Naive thymus-derived CD4-positive, alpha-beta T cell (primary cell): ENCODE data around the gene CFD. TPM values are rescaled to one million over a fixed set of nuclear protein-coding genes. Genes with fewer than 3 reads are reported as not detected.

Experiments used
- ATAC-seq: fragments of 150-1000 bp; cut with Tn5 transposase; 2 replicates; pipeline ENCODE4 v1.10.0; 2021; ENCODE audit warnings: mild to moderate bottlenecking, moderate library complexity
- CTCF ChIA-PET: fragments of 350-600 bp; sonication (Branson Sonifier 250); formaldehyde crosslinking; loops from one replicate; lab custom pipeline; 2021; ENCODE audit warnings: antibody characterized with exemption; lab: Charles Lee
- POLR2A ChIA-PET: fragments of 350-600 bp; sonication (Branson Sonifier 250); formaldehyde crosslinking; loops from one replicate; lab custom pipeline; 2021; ENCODE audit warnings: antibody characterized with exemption, inconsistent platforms; lab: Charles Lee
- DNase-seq, 9 donors: peaks; one replicate each; pipeline versions ENCODE4 v3.0.0 to v3.0.0-alpha.2; 2020 to 2022; ENCODE audit warnings: mixed read lengths in 1 of 9
- H3K27ac ChIP-seq: one replicate; pipeline ENCODE4 v1.7.0; 2013; ENCODE audit warnings: mild to moderate bottlenecking, low read depth, low read length, moderate library complexity
- H3K27me3 ChIP-seq, 2 donors: one replicate each; pipeline ENCODE4 v1.7.0; 2013; ENCODE audit warnings: low read length in 2 of 2, mild to moderate bottlenecking in 2 of 2, moderate library complexity in 2 of 2; ENCODE audit not compliant: control insufficient read depth in 2 of 2, insufficient read depth in 2 of 2
- H3K36me3 ChIP-seq, 3 experiments: 1 replicate in 2 of 3; 2 replicates in 1 of 3; pipeline ENCODE4 v1.7.0; 2013; ENCODE audit warnings: low read length in 3 of 3, mild to moderate bottlenecking in 3 of 3, moderate library complexity in 1 of 3; ENCODE audit not compliant: insufficient read depth in 3 of 3, control insufficient read depth in 2 of 3
- H3K4me1 ChIP-seq, 2 donors: one replicate each; pipeline ENCODE4 v1.7.0; 2013; ENCODE audit warnings: low read length in 2 of 2, mild to moderate bottlenecking in 2 of 2, moderate library complexity in 1 of 2; ENCODE audit not compliant: control insufficient read depth in 2 of 2, insufficient read depth in 2 of 2
- H3K4me3 ChIP-seq: 2 replicates; pipeline ENCODE4 v1.7.0; 2013; ENCODE audit warnings: mild to moderate bottlenecking, low read length
- H3K9me3 ChIP-seq, 3 experiments: 1 replicate in 2 of 3; 2 replicates in 1 of 3; pipeline ENCODE4 v1.7.0; 2013; ENCODE audit warnings: low read length in 3 of 3; ENCODE audit not compliant: control insufficient read depth in 2 of 3
- H3K27ac Mint-ChIP-seq, 9 donors: one replicate each; pipeline ENCODE4 v1.8.0; 2020 to 2022; ENCODE audit warnings: mixed read lengths in 9 of 9, mild to moderate bottlenecking in 8 of 9, moderate library complexity in 5 of 9, inconsistent platforms in 2 of 9
- H3K27me3 Mint-ChIP-seq, 5 donors: one replicate each; pipeline ENCODE4 v1.8.0; 2021 to 2022; ENCODE audit warnings: mixed read lengths in 5 of 5, mild to moderate bottlenecking in 1 of 5
- H3K36me3 Mint-ChIP-seq, 5 donors: one replicate each; pipeline ENCODE4 v1.8.0; 2020 to 2022; ENCODE audit warnings: mixed read lengths in 5 of 5, mild to moderate bottlenecking in 3 of 5, inconsistent platforms in 1 of 5
- H3K4me1 Mint-ChIP-seq, 7 donors: one replicate each; pipeline ENCODE4 v1.8.0; 2020 to 2022; ENCODE audit warnings: mixed read lengths in 7 of 7, mild to moderate bottlenecking in 3 of 7, inconsistent platforms in 1 of 7
- H3K4me3 Mint-ChIP-seq, 10 donors: one replicate each; pipeline ENCODE4 v1.8.0; 2020 to 2022; ENCODE audit warnings: mild to moderate bottlenecking in 10 of 10, mixed read lengths in 10 of 10, moderate library complexity in 6 of 10, inconsistent platforms in 2 of 10
- H3K9me3 Mint-ChIP-seq, 11 donors: one replicate each; pipeline ENCODE4 v1.8.0; 2020 to 2022; ENCODE audit warnings: mixed read lengths in 11 of 11, mild to moderate bottlenecking in 4 of 11, inconsistent platforms in 1 of 11, moderate library complexity in 1 of 11
- intact Hi-C, 2 donors: fragments of 100-400 bp; cut with micrococcal nuclease; formaldehyde crosslinking; loops; one replicate each; pipeline ENCODE4 v1.15.1; 2023
- polyA plus RNA-seq, 2 donors: library from polyadenylated mRNA; unstranded; fragments of 300-500 nt; fragmentation: Illumina TruSeq; gene quantifications; one replicate each; pipeline ENCODE4 v1.2.3, GENCODE V29; 2021
- total RNA-seq, 6 experiments: library from RNA in 5 of 6; stranded (reverse) in 5 of 6; gene quantifications; 1 replicate in 5 of 6; 2 replicates in 1 of 6; pipeline ENCODE4 v1.2.3 and lab custom pipeline; 2021 to 2026

The CFD gene
- total and polyA plus RNA-seq, 7 experiments from 2014 or later = 1.3 to 58.0 (median 4.9) TPM

DNA sequence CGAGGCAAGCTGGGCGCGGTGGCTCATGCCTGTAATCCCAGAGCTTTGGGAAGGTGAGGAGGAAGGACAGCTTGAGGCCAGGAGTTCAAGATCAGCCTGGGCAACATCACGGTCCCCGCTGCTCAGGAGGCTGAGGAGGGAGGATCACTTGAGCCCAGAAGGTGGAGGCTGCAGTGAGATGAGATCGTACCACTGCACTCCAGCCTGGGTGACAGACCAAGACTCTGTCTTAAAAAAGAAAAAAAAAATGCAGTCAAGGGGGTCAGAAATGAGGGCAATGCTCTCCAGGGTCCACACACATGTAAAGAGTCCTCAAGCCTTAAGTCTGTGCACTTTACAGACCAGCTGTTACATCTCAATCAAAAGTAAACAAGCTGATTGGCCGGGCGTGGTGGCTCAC, 45.1 kb downstream of the CFD start:
- ChIA-PET POLR2A (interaction anchor here (0.7 to 10.7 kb wide), 3 partner anchors 9 to 131 kb away, joined by 3 to 196 read pairs (median 3); partner anchors contain the start of genes MED16, RNU6-2 and RNU6-9), CTCF (no interaction called here)
- no peak overlapping the region for H3K27ac ChIP-seq
- intact Hi-C loops = loop anchor here in 1 of 2 donors (10.0 kb wide), 1 partner anchor 240 kb away; the partner anchor contains the start of gene RNF126
- H3K36me3 ChIP-seq = peaks cover 0 to 39% (median 5%) of the 10 kb centered on the region in 3 experiments
- no peaks in the 10 kb centered on the region for H3K27me3 ChIP-seq
- no peaks in the 10 kb centered on the region for H3K9me3 ChIP-seq
- peaks cover 0 to 5% (median 0%) of the 10 kb centered on the region in 11 donors for H3K9me3 Mint-ChIP-seq
- H3K27me3 Mint-ChIP-seq = no peaks in the 10 kb centered on the region
- H3K36me3 Mint-ChIP-seq = peaks cover 0 to 8% (median 3%) of the 10 kb centered on the region in 5 donors
- DNase-seq (no peak), ATAC-seq (no peak)
- H3K27ac Mint-ChIP-seq = peak overlapping the region in 8 of 9 donors; percentile 44 to 100 (median 100)
- H3K4me1 ChIP-seq = peaks cover 22 to 41% of the 10 kb centered on the region in 2 donors
- no peak overlapping the region for H3K4me3 ChIP-seq
- H3K4me1 Mint-ChIP-seq = peaks cover 22 to 69% (median 46%) of the 10 kb centered on the region in 7 donors
- H3K4me3 Mint-ChIP-seq = peak overlapping the region in 3 of 10 donors; percentile 6 to 54 (median 29)

DNA sequence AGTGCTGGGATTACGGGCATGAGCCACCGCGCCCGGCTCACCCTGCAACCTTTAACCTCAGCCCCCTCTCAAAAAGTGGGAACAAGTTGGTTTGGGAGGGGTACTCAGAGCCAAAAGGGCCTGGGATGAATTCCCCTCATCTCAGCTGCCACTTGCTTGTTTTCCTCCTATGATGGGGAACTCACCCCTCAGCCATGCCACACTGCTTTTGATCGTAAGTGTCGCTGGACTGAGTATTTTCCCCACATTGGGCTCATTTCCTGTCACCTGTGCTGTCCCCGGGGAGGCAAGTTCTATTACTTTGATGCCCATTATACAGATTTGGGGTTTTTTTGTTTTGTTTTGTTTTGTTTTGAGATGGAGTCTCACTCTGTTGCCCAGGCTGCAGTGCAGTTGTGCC, 47.0 kb downstream of the CFD start:
- Histone ChIP-seq H3K4me1 (peaks cover 33 to 42% of the 10 kb centered on the region in 2 donors), H3K36me3 (peaks cover 0 to 23% (median 0%) of the 10 kb centered on the region in 3 experiments), H3K27ac (peak overlapping the region; percentile 95), H3K4me3 (no peak overlapping the region), H3K9me3 (no peaks in the 10 kb centered on the region), H3K27me3 (no peaks in the 10 kb centered on the region)
- no peak for ATAC-seq
- intact Hi-C loops = loop anchor here (2.0 to 10.0 kb wide), 2 partner anchors 14 to 242 kb away; partner anchors contain the start of gene RNF126 (in 1 of the 2)
- Mint-ChIP-seq H3K4me3 (peak overlapping the region in 9 of 10 donors; percentile 56 to 91 (median 71)), H3K36me3 (peaks cover 0 to 9% (median 4%) of the 10 kb centered on the region in 5 donors), H3K4me1 (peaks cover 27 to 86% (median 52%) of the 10 kb centered on the region in 7 donors), H3K9me3 (peaks cover 0 to 5% (median 0%) of the 10 kb centered on the region in 11 donors), H3K27me3 (no peaks in the 10 kb centered on the region), H3K27ac (peak overlapping the region; percentile 100)
- POLR2A ChIA-PET = interaction anchor here (1.1 to 10.7 kb wide), 7 partner anchors 11 to 363 kb away, joined by 4 to 196 read pairs (median 6); partner anchors contain the start of genes CIRBP, MED16 and RNU6-9
- CTCF ChIA-PET = interaction anchor here (2.3 to 2.6 kb wide), 2 partner anchors 14 to 42 kb away, joined by 11 read pairs; no protein-coding TSS in a partner anchor
- DNase-seq = peak in 2 of 9 donors; percentile 17 to 40

DNA sequence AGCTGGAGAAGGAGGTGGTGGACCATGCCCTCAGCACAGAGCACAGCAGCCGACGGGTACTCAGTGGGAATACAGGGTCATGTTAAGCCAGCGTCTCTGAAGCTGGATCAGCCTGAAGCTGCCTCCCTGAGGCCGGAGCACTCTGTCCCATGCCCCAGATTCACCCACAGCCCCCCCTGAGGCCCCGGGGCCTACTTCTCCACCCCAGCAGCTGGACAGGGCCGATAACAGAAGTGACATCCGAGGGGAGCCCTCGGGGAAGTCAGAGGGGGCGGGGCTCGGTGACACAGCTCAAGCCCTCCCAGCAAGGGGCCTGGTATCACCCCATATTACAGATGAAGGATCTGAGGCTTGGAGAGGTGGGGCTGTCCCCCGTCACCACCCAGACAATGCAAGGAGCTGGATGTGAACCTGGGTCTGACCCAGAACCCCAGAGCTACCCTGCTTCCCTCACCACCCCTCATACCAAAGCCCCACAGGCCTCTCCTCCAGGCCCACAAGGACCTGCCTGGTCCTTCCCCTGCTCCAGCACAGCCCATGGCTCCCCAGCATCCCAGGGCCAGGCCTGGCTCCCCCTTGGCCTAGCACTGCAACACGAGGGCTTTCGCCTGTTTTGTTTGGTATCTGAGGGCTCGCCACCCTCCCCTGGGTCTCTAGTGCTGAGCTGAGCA, 47.9 kb downstream of the CFD start:
- ChIA-PET POLR2A (interaction anchor here (0.9 to 10.7 kb wide), 11 partner anchors 12 to 362 kb away, joined by 3 to 196 read pairs (median 6); partner anchors contain the start of genes ARHGAP45, CIRBP, MED16 and RNU6-9), CTCF (interaction anchor here (0.6 to 2.6 kb wide), 4 partner anchors 13 to 464 kb away, joined by 3 to 11 read pairs (median 8); partner anchors contain the start of gene WDR18)
- H3K4me3 ChIP-seq = no peak overlapping the region
- peak overlapping the region; percentile 26 to 91 (median 79) for H3K4me3 Mint-ChIP-seq
- H3K9me3 ChIP-seq = no peaks in the 10 kb centered on the region
- H3K27ac Mint-ChIP-seq = peak overlapping the region; percentile 100
- no peaks in the 10 kb centered on the region for H3K27me3 Mint-ChIP-seq
- DNase-seq (peak in 2 of 9 donors; percentile 11 to 50), ATAC-seq (peak; percentile 13)
- no peaks in the 10 kb centered on the region for H3K27me3 ChIP-seq
- H3K4me1 ChIP-seq = peaks cover 34 to 42% of the 10 kb centered on the region in 2 donors
- intact Hi-C loops = loop anchor here (2.0 to 10.0 kb wide), 2 partner anchors 13 to 243 kb away; partner anchors contain the start of gene RNF126 (in 1 of the 2)
- peaks cover 0 to 9% (median 4%) of the 10 kb centered on the region in 5 donors for H3K36me3 Mint-ChIP-seq
- H3K9me3 Mint-ChIP-seq = peaks cover 0 to 5% (median 0%) of the 10 kb centered on the region in 11 donors
- peaks cover 27 to 81% (median 52%) of the 10 kb centered on the region in 7 donors for H3K4me1 Mint-ChIP-seq
- H3K27ac ChIP-seq = peak overlapping the region; percentile 95
- H3K36me3 ChIP-seq = peaks cover 0 to 16% (median 0%) of the 10 kb centered on the region in 3 experiments

DNA sequence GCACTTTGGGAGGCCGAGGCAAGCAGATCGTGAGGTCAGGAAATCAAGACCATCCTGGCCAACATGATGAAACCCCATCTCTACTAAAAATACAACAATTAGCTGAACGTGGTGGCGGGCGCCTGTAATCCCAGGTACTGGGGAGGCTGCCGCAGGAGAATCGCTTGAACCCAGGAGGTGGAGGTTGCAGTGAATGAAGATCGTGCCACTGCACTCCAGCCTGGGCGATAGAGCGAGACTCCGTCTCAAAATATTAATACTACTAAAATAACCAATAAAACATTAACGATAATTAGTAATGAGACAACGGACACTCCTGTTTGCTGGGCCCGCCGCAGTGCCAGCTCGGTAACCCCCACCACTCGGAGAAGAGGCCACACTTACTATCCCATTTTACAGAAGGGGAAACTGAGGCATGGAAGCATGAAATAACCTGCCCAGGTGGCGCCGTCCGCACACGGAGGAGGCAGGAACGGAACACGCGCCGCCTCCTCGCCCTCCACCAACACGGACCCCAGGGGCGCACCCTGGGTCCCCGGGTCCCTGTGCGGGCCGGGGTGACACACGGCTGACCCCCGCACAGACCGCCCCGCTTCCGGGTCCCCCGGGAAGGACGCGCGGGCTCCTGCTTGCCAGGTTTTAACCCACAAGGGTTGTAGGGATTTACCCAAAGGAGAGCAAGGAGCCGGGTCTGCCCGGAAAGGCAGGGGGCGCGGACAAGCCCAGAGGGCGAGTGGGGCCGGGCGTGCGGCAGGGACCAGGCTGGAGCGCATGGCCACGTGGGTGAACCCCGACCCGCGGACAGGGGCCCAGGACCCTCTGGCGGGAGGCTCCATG, 52.0 kb downstream of the CFD start:
- no peaks in the 10 kb centered on the region for H3K27me3 Mint-ChIP-seq
- ATAC-seq (no peak), DNase-seq (peak in 2 of 9 donors; percentile 29 to 35)
- Histone ChIP-seq H3K27ac (peak overlapping the region; percentile 72), H3K4me1 (peaks cover 40% of the 10 kb centered on the region in 2 donors), H3K4me3 (no peak overlapping the region), H3K36me3 (peaks cover 0 to 11% (median 0%) of the 10 kb centered on the region in 3 experiments), H3K9me3 (no peaks in the 10 kb centered on the region), H3K27me3 (no peaks in the 10 kb centered on the region)
- H3K4me1 Mint-ChIP-seq = peaks cover 27 to 64% (median 45%) of the 10 kb centered on the region in 7 donors
- ChIA-PET POLR2A (interaction anchor here (0.5 to 10.7 kb wide), 6 partner anchors 9 to 163 kb away, joined by 3 to 196 read pairs (median 5); partner anchors contain the start of genes MED16 and RNU6-9), CTCF (interaction anchor here (1.5 to 3.3 kb wide), 3 partner anchors 9 to 48 kb away, joined by 4 to 14 read pairs (median 5); partner anchors contain the start of genes MED16 and RNU6-9)
- intact Hi-C loops = no loop called here
- H3K36me3 Mint-ChIP-seq = peaks cover 0 to 9% (median 4%) of the 10 kb centered on the region in 5 donors
- peak overlapping the region; percentile 57 to 91 (median 84) for H3K4me3 Mint-ChIP-seq
- peak overlapping the region; percentile 92 to 100 (median 100) for H3K27ac Mint-ChIP-seq
- peaks cover 0 to 5% (median 0%) of the 10 kb centered on the region in 11 donors for H3K9me3 Mint-ChIP-seq

DNA sequence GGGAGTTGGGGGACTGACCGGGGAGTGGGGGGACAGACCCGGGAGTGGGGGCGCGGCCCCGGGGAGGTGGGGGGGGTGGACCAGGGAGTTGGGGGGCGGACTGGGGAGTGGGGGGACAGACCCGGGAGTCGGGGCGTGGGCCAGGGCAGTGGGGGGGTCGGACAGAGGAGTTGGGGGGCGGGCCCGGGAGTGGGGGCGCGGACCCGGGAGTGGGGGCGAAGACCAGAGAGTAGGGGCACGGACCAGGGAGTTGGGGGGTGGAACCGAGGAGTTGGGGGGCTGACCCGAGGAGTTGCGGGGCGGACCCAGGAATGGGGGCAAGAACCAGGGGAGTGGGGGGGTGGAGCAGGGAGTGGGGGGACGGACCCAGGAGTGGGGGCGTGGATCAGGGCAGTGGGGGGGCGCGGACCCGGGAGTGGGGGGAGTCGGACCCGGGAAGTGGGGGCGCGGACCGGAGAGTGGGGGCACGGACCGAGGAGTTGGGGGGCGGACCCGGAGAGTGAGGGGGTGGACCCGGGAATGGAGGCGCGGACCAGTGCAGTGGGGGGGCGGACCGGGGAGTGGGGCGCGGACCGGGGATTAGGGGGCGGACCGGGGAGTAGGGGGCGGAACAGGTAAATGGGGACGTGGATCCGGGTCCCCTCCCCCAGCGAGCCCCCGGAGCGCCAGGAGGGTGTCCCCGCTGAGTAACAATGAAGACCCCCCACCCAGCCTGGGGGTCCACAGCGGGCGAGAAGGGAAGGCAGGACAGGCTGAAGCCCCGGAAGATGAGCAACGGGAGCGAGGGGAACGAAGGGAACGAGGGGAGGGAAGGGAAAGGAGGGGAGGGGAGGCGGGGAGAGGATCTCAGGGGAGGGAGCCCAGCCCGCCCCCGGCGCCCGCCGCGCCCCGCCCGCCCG, 53.0 kb downstream of the CFD start:
- H3K27me3 ChIP-seq = no peaks in the 10 kb centered on the region
- ChIA-PET CTCF (interaction anchor here (1.4 kb wide), 1 partner anchor 49 kb away, joined by 4 read pairs; no protein-coding TSS in a partner anchor), POLR2A (interaction anchor here (4.4 kb wide), 1 partner anchor 19 kb away, joined by 26 read pairs; the partner anchor contains the start of genes MED16 and RNU6-9)
- Mint-ChIP-seq H3K9me3 (peaks cover 0 to 5% (median 0%) of the 10 kb centered on the region in 11 donors), H3K36me3 (peaks cover 0 to 8% (median 4%) of the 10 kb centered on the region in 5 donors), H3K4me3 (peak overlapping the region; percentile 49 to 92 (median 84)), H3K27me3 (no peaks in the 10 kb centered on the region), H3K27ac (peak overlapping the region in 8 of 9 donors; percentile 68 to 95 (median 85)), H3K4me1 (peaks cover 19 to 59% (median 35%) of the 10 kb centered on the region in 7 donors)
- no peak for ATAC-seq
- DNase-seq = peak in 2 of 9 donors; percentile 44 to 45
- peak overlapping the region; percentile 100 for H3K27ac ChIP-seq
- intact Hi-C loops = loop anchor here in 1 of 2 donors (1.0 kb wide), 1 partner anchor 40 kb away; no protein-coding TSS in a partner anchor
- no peaks in the 10 kb centered on the region for H3K9me3 ChIP-seq
- peak overlapping the region; percentile 57 for H3K4me3 ChIP-seq
- H3K36me3 ChIP-seq = peaks cover 0 to 11% (median 0%) of the 10 kb centered on the region in 3 experiments
- peaks cover 30% of the 10 kb centered on the region in 2 donors for H3K4me1 ChIP-seq
